ENCODE data around the gene METTL23. TPM values are rescaled to one million over a fixed set of nuclear protein-coding genes. Genes with fewer than 3 reads are reported as not detected.
"Not testable (repeated sequence)": the region's sequence is repeated elsewhere in the genome, so short reads cannot be mapped to it uniquely, and the experiment has no call there.

The METTL23 gene
- polyA plus RNA-seq, 5 donors = 37.4 to 43.3 (median 38.9) TPM

- no peak for DNase-seq
These were observed 6.3 kb downstream of the METTL23 start for GRCh38 chr17:76732734-76733617.

GRCh38 chr17:76733618-76733957, 6.9 kb downstream of the METTL23 start:
- no peak for DNase-seq

- no peak for DNase-seq
These were observed 7.6 kb downstream of the METTL23 start for GRCh38 chr17:76734080-76734840.

GRCh38 chr17:76735006-76735405, 8.4 kb downstream of the METTL23 start:
- DNase-seq = no peak

GRCh38 chr17:76735586-76736348, 9.1 kb downstream of the METTL23 start:
- no peak for DNase-seq

GRCh38 chr17:76736349-76737081, 9.9 kb downstream of the METTL23 start:
- DNase-seq = peak; percentile 62 to 71

- peak; percentile 99 for DNase-seq
These were observed 10.5 kb downstream of the METTL23 start, which contains the start of gene SRSF2 for GRCh38 chr17:76737082-76737675. SRSF2 (minus strand) TSS chr17:76737331; CDS start chr17:76737160, 171 bp downstream.

GRCh38 chr17:76737676-76738467, 11.2 kb downstream of the METTL23 start, which contains the start of gene MFSD11:
MFSD11 (plus strand) TSS chr17:76738119; CDS start chr17:76738353, 234 bp downstream.
- peak; percentile 98 for DNase-seq

- DNase-seq = no peak
These were observed 11.8 kb downstream of the METTL23 start for GRCh38 chr17:76738468-76738850.

- DNase-seq = not testable (repeated sequence)
These were observed 13.0 kb downstream of the METTL23 start for GRCh38 chr17:76739568-76740115.

- DNase-seq = no peak
These were observed 13.9 kb downstream of the METTL23 start for GRCh38 chr17:76740329-76741118.

GRCh38 chr17:76742958-76743357, 16.3 kb downstream of the METTL23 start:
- no peak for DNase-seq

- no peak for DNase-seq
These were observed 18.1 kb downstream of the METTL23 start for GRCh38 chr17:76744747-76745146.

GRCh38 chr17:76745785-76746184, 19.1 kb downstream of the METTL23 start:
- not testable (repeated sequence) for DNase-seq

- no peak for DNase-seq
These were observed 21.2 kb downstream of the METTL23 start for GRCh38 chr17:76747716-76748363.

GRCh38 chr17:76748657-76749056, 22.0 kb downstream of the METTL23 start:
- no peak for DNase-seq

GRCh38 chr17:76751416-76751993, 24.9 kb downstream of the METTL23 start:
- DNase-seq = no peak

- no peak for DNase-seq
These were observed 25.4 kb downstream of the METTL23 start for GRCh38 chr17:76752006-76752405.
